HG03469 (cell line): ENCODE measurements around the gene MBD3L5.
"Not testable (repeated sequence)": the region's sequence is repeated elsewhere in the genome, so short reads cannot be mapped to it uniquely, and the experiment has no call there.

Experiments
- ATAC-seq: cut with Tn5 transposase; IDR thresholded peaks from one replicate; pipeline ENCODE4 v1.9.1; 2021; ENCODE audit warnings: mild to moderate bottlenecking, moderate library complexity, moderate number of reproducible peaks; ENCODE audit not compliant: unreplicated experiment

Gene MBD3L5

GRCh38 chr19:7051421-7051820, 21.0 kb downstream of the MBD3L5 start:
- ATAC-seq: not testable (repeated sequence)

- not testable (repeated sequence) for ATAC-seq
These were observed 22.5 kb downstream of the MBD3L5 start for GRCh38 chr19:7052896-7053295.

- not testable (repeated sequence) for ATAC-seq
These were observed 24.4 kb downstream of the MBD3L5 start for GRCh38 chr19:7054635-7055368.

- ATAC-seq: not testable (repeated sequence)
These were observed 25.3 kb downstream of the MBD3L5 start for GRCh38 chr19:7055679-7056078.

- not testable (repeated sequence) for ATAC-seq
These were observed 26.0 kb downstream of the MBD3L5 start for GRCh38 chr19:7056371-7056770.

- ATAC-seq: not testable (repeated sequence)
These were observed 28.2 kb downstream of the MBD3L5 start, which contains the start of gene MBD3L3 for GRCh38 chr19:7058576-7058975. MBD3L3 (minus strand) TSS chr19:7058676; CDS start chr19:7058605, 71 bp downstream.

GRCh38 chr19:7059977-7060376, 29.6 kb downstream of the MBD3L5 start:
- ATAC-seq: not testable (repeated sequence)

- ATAC-seq: no peak
These were observed 33.0 kb downstream of the MBD3L5 start for GRCh38 chr19:7063339-7063738.

GRCh38 chr19:7063764-7064418, 33.5 kb downstream of the MBD3L5 start:
- ATAC-seq: no peak

- ATAC-seq: not testable (repeated sequence)
These were observed 36.7 kb downstream of the MBD3L5 start for GRCh38 chr19:7067122-7067521.

GRCh38 chr19:7067716-7068115, 37.3 kb downstream of the MBD3L5 start:
- ATAC-seq: no peak

- ATAC-seq: no peak
These were observed 38.2 kb downstream of the MBD3L5 start for GRCh38 chr19:7068599-7068998.

GRCh38 chr19:7069042-7069903, 38.9 kb downstream of the MBD3L5 start, which contains the start of gene ZNF557:
ZNF557 (plus strand) TSS chr19:7069703; CDS start chr19:7075075, 5,372 bp downstream.
- ATAC-seq: peak; percentile 55

GRCh38 chr19:7069904-7070226, 39.5 kb downstream of the MBD3L5 start:
- no peak for ATAC-seq

- ATAC-seq: no peak
These were observed 42.2 kb downstream of the MBD3L5 start for GRCh38 chr19:7072541-7072940.

GRCh38 chr19:7074705-7075282, 44.4 kb downstream of the MBD3L5 start:
- no peak for ATAC-seq

- no peak for ATAC-seq
These were observed 45.8 kb downstream of the MBD3L5 start for GRCh38 chr19:7076151-7076550.

- no peak for ATAC-seq
These were observed 47.6 kb downstream of the MBD3L5 start for GRCh38 chr19:7078008-7078407.
